Activated B cell treated with CpG ODN at 0.5 μM for 24 hours (primary cell): Measurements from ENCODE around the gene CHST14. TPM values are rescaled to one million over a fixed set of nuclear protein-coding genes. Genes with fewer than 3 reads are reported as not detected.

ENCODE experiments used
- ATAC-seq: fragments of 200-7000 bp; cut with Tn5 transposase; one replicate; pipeline ENCODE4 v1.10.0; 2021; ENCODE audit warnings: low read depth, mild to moderate bottlenecking, moderate library complexity
- CTCF ChIA-PET: fragments of 350-600 bp; sonication (Branson Sonifier 250); formaldehyde crosslinking; loops from one replicate; lab custom pipeline; 2021; ENCODE audit warnings: antibody characterized with exemption; lab: Charles Lee
- POLR2A ChIA-PET: fragments of 350-600 bp; sonication (Branson Sonifier 250); formaldehyde crosslinking; loops from one replicate; lab custom pipeline; 2021; ENCODE audit warnings: antibody characterized with exemption; lab: Charles Lee
- DNase-seq: peaks from one replicate; pipeline ENCODE4 v3.0.0; 2022
- H3K27ac Mint-ChIP-seq: one replicate; pipeline ENCODE4 v1.8.0; 2020; ENCODE audit warnings: mixed read lengths
- H3K27me3 Mint-ChIP-seq: one replicate; pipeline ENCODE4 v1.8.0; 2021; ENCODE audit warnings: mixed read lengths
- H3K36me3 Mint-ChIP-seq: one replicate; pipeline ENCODE4 v1.8.0; 2021; ENCODE audit warnings: low read depth, mixed read lengths
- H3K4me1 Mint-ChIP-seq: one replicate; pipeline ENCODE4 v1.8.0; 2021; ENCODE audit warnings: mixed read lengths
- H3K4me3 Mint-ChIP-seq: one replicate; pipeline ENCODE4 v1.8.0; 2020; ENCODE audit warnings: mild to moderate bottlenecking, mixed read lengths
- H3K9me3 Mint-ChIP-seq: one replicate; pipeline ENCODE4 v1.8.0; 2020; ENCODE audit warnings: mixed read lengths
- CTCF ChIP-seq: fragments of 200-600 bp; IDR thresholded peaks from one replicate; pipeline ENCODE4 v1.8.0; 2022; ENCODE audit warnings: antibody characterized with exemption, mild to moderate bottlenecking
- intact Hi-C: fragments of 100-400 bp; cut with micrococcal nuclease; formaldehyde crosslinking; loops from one replicate; pipeline ENCODE4 v1.15.1; 2024
- total RNA-seq: library from RNA; stranded (reverse); gene quantifications from 2 replicates; pipeline ENCODE4 v1.2.3, GENCODE V29; 2022

Gene CHST14
- total RNA-seq, 1 donor from 2014 or later: 10.2 TPM

GRCh38 chr15:40489274-40490175 lies 18.7 kb downstream of the CHST14 start:
- no peak overlapping the region for H3K4me3 Mint-ChIP-seq
- H3K36me3 Mint-ChIP-seq: no peaks in the 10 kb centered on the region
- no peak for TF ChIP-seq CTCF
- intact Hi-C loops: no loop called here
- ATAC-seq (no peak), DNase-seq (no peak)
- no peak overlapping the region for H3K27ac Mint-ChIP-seq
- H3K27me3 Mint-ChIP-seq: peaks cover 2% of the 10 kb centered on the region
- no peaks in the 10 kb centered on the region for H3K4me1 Mint-ChIP-seq
- ChIA-PET CTCF (no interaction called here), POLR2A (no interaction called here)
- no peaks in the 10 kb centered on the region for H3K9me3 Mint-ChIP-seq

GRCh38 chr15:40493089-40493840 lies 22.5 kb downstream of the CHST14 start:
- TF ChIP-seq CTCF: no peak
- ChIA-PET POLR2A (no interaction called here), CTCF (no interaction called here)
- H3K36me3 Mint-ChIP-seq: no peaks in the 10 kb centered on the region
- no peak overlapping the region for H3K4me3 Mint-ChIP-seq
- H3K27ac Mint-ChIP-seq: no peak overlapping the region
- DNase-seq (no peak), ATAC-seq (no peak)
- H3K9me3 Mint-ChIP-seq: no peaks in the 10 kb centered on the region
- H3K27me3 Mint-ChIP-seq: peaks cover 13% of the 10 kb centered on the region
- intact Hi-C loops: no loop called here
- H3K4me1 Mint-ChIP-seq: no peaks in the 10 kb centered on the region

- no peak for TF ChIP-seq CTCF
- ATAC-seq: no peak
- Mint-ChIP-seq H3K4me3 (no peak overlapping the region), H3K36me3 (no peaks in the 10 kb centered on the region), H3K9me3 (no peaks in the 10 kb centered on the region), H3K4me1 (no peaks in the 10 kb centered on the region), H3K27me3 (peaks cover 21% of the 10 kb centered on the region), H3K27ac (no peak overlapping the region)
- no peak for DNase-seq
- ChIA-PET CTCF (no interaction called here), POLR2A (interaction anchor here (0.7 kb wide), 1 partner anchor 56 kb away, joined by 7 read pairs; no protein-coding TSS in a partner anchor)
- intact Hi-C loops: no loop called here
Measured at GRCh38 chr15:40495516-40495915, 24.7 kb downstream of the CHST14 start.

GRCh38 chr15:40498418-40498817 lies 27.6 kb downstream of the CHST14 start:
- no peaks in the 10 kb centered on the region for H3K36me3 Mint-ChIP-seq
- DNase-seq: no peak
- no peak for ATAC-seq
- ChIA-PET CTCF (no interaction called here), POLR2A (no interaction called here)
- H3K27me3 Mint-ChIP-seq: peaks cover 34% of the 10 kb centered on the region
- TF ChIP-seq CTCF: no peak
- H3K9me3 Mint-ChIP-seq: no peaks in the 10 kb centered on the region
- intact Hi-C loops: no loop called here
- no peak overlapping the region for H3K27ac Mint-ChIP-seq
- no peaks in the 10 kb centered on the region for H3K4me1 Mint-ChIP-seq
- no peak overlapping the region for H3K4me3 Mint-ChIP-seq

GRCh38 chr15:40498891-40499290 lies 28.1 kb downstream of the CHST14 start:
- no peak for ATAC-seq
- POLR2A ChIA-PET: no interaction called here
- Mint-ChIP-seq H3K27ac (no peak overlapping the region), H3K36me3 (no peaks in the 10 kb centered on the region), H3K4me1 (no peaks in the 10 kb centered on the region), H3K4me3 (no peak overlapping the region), H3K9me3 (no peaks in the 10 kb centered on the region), H3K27me3 (peaks cover 37% of the 10 kb centered on the region)
- intact Hi-C loops: no loop called here
- TF ChIP-seq CTCF: no peak
- CTCF ChIA-PET: no interaction called here
- no peak for DNase-seq
